ENCODE data around the gene FGD5. TPM values are rescaled to one million over a fixed set of nuclear protein-coding genes. Genes with fewer than 3 reads are reported as not detected.

Gene FGD5
- total RNA-seq, 4 donors from 2014 or later: 9.1 to 75.0 (median 16.1) TPM

DNA sequence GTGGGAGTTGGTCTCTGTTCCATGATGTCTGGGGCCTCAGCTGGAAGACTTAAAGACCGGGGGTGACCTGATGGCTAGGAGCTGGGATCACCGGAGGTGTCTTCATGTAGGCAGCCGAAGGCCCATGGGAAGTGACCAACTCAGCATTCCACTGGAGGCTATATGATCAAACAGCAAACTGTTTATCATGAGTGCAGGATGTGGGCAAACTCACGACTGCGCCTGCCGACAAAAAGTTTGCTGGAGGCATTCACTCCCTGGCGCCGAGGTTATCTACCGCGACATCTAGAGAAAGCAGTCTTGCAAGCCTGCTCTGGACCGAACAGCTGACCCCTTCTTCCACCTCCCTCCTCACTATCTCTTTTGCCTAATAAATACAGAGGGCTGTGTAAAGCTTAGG is 65.9 kb downstream of the FGD5 start:
- TF ChIP-seq, protein P1, sequence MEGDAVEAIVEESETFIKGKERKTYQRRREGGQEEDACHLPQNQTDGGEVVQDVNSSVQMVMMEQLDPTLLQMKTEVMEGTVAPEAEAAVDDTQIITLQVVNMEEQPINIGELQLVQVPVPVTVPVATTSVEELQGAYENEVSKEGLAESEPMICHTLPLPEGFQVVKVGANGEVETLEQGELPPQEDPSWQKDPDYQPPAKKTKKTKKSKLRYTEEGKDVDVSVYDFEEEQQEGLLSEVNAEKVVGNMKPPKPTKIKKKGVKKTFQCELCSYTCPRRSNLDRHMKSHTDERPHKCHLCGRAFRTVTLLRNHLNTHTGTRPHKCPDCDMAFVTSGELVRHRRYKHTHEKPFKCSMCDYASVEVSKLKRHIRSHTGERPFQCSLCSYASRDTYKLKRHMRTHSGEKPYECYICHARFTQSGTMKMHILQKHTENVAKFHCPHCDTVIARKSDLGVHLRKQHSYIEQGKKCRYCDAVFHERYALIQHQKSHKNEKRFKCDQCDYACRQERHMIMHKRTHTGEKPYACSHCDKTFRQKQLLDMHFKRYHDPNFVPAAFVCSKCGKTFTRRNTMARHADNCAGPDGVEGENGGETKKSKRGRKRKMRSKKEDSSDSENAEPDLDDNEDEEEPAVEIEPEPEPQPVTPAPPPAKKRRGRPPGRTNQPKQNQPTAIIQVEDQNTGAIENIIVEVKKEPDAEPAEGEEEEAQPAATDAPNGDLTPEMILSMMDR (IDR thresholded peaks at IDR 0.05): no peak
- no peak for DNase-seq (ENCODE audit: low spot score)

DNA sequence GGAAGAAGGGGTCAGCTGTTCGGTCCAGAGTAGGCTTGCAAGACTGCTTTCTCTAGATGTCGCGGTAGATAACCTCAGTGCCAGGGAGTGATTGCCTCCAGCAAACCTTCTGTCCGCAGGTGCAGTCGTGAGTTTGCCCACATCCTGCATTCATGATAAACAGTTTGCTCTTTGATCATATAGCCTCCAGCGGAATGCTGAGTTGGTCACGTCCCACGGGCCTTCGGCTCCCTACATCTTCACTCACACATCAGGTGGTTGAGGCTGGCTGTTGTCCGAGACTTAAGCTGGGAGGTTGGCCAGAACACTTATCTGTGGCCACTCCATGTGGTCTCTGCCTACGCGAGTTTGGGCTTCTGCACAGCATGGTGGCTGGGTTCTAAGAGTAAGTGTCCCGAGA is 66.5 kb downstream of the FGD5 start:
- ATAC-seq (ENCODE audit: low FRiP score) (no peak), DNase-seq (ENCODE audit: low spot score) (no peak)
- TF ChIP-seq, protein P1 (IDR thresholded peaks at IDR 0.05): no peak

More for the DNA sequence above, 65.9 kb downstream of the FGD5 start:
- no peak for ATAC-seq (ENCODE audit: low FRiP score)

DNA sequence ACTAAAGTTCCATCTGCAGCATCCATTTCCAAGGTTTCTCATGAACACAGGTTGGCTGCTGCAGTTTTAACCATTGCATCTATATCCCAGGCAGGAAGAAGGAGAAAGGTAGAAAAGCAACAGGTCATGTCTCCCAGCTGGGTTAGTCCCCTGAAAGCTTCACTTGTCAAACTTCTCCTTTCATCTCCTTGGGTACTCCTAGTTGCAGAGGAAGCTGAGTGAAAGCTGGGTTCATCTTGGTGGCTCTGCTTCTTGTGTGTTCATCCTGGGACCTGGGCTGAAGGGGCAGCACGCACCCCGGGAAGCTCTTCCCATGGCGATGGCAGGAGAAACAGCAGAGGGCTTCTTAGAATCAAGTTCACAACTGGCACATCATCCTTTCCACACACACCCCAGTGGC is 67.3 kb downstream of the FGD5 start:
- ATAC-seq (ENCODE audit: low FRiP score) (no peak), DNase-seq (ENCODE audit: low spot score) (no peak)
- TF ChIP-seq, protein P1 (IDR thresholded peaks at IDR 0.05): no peak

DNA sequence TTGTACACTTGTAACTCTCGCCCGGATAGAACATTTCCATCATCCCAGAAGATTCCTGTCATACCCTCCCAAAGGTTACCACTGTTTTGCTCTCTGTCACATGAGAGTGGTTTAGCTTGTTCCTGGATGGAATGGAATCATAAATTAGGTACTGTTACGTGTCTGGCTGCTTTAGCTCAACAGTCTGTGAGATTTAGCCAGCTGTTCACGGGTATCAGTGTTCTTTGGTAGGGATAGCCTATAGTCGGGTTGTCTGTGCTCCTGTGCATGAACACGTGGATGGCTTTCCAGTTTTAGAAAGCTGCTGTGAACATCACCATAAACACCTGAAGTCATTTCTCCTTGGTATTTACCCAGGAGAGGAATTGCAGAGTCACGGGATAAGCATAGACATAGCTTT is 70.4 kb downstream of the FGD5 start:
- TF ChIP-seq, protein P1 (IDR thresholded peaks at IDR 0.05): no peak
- ATAC-seq (ENCODE audit: low FRiP score): no peak
- DNase-seq (ENCODE audit: low spot score): no peak

DNA sequence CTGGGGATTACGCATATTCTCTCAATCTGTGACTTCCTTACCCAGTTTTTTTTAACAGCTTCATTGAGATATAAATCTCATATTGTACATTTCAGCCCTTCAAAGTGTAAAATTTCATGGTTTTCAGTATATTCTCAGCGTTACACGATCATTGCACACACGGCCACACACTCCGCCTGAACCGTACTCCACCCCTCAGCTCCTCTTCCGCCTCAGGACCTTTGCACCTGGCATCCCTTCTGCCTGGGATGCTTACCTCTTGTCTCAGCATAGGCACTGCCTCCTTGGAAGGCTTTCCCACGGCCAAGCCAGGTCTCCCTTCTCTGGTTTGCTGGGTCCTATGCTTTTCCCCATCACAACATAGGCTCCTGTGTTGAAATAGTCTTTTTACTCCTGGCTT is 71.2 kb downstream of the FGD5 start:
- TF ChIP-seq, protein P1 (IDR thresholded peaks at IDR 0.05): no peak
- ATAC-seq (ENCODE audit: low FRiP score) (no peak), DNase-seq (ENCODE audit: low spot score) (no peak)

DNA sequence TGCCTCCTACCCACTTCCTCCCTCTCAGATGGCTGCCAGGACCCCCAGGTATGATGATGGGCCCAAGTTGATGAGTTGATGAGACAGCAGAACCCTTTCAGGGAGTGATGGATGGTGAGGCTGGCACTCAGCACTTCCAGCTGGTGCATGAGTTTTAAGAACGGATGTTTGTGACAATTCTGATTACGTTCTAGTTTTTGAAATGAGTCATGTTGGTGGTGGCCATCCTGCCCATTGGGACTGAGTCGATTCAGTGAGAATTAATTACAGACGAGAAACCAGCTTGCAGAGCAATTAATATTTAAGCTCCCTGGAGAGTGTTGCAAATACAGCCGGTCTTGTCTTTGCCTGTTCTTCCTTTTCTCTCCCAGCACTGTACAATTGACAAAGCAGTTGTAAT is 71.7 kb downstream of the FGD5 start:
- TF ChIP-seq, protein P1 (IDR thresholded peaks at IDR 0.05): no peak
- no peak for DNase-seq (ENCODE audit: low spot score)
- ATAC-seq (ENCODE audit: low FRiP score): no peak

DNA sequence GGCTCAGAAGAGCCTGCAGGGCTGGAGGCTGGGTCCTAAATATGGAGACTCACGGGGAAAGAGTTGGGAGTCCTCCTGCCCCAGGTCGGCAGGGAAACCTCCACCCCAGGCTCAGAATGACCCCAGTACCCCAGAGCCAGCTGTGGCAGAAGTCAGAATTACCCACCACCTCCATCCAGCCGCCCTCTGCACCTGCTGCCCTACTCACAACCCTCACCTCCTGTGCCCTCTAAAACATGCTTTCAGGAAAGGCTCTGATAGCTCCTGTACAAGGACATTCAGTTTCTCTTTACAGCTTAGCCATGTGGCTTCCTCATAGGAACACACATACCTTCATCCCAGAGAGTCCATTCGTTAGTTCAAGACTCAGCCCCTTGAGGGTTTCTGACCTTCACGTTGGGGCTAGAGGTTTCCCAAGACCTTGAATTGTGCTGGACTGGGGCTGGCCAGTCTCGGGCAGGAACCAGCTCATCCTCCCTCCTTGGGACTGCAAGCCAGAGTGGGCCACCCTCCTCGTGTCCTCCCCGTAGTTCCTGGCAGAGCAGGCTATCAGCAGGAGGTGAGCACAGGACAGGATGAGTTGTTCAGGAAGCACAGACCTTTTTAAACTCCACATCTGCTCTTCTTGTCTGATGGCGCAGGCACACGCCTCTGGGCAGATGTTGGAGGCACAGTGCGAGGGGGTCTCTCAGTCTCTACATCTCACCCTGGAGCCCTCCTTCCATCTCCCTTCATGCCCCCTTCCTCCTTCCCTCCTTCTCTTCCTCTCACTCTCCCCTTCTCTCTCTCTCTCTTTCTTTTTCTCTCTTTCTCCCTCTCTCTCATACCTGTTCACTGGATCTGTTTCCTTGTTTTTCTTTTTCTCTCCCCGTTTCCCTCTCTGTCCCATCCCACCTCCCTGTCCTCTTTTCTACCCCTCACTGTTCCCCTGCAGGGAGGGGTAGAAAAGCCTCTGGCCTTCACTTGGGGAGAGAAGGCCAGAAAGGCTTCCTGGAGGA is 72.7 kb downstream of the FGD5 start:
- no peak for DNase-seq (ENCODE audit: low spot score)
- ATAC-seq (ENCODE audit: low FRiP score): peak; percentile 41

More for the DNA sequence above, 72.7 kb downstream of the FGD5 start:
- TF ChIP-seq, protein P1 (IDR thresholded peaks at IDR 0.05): no peak
